Activated naive CD8-positive, alpha-beta T cell (primary cell): ENCODE results near the gene SSTR1.

Experiments used
- H3K27ac Mint-ChIP-seq: one replicate; pipeline ENCODE4 v1.8.0; 2021; ENCODE audit warnings: mixed read lengths
- H3K27me3 Mint-ChIP-seq: one replicate; pipeline ENCODE4 v1.8.0; 2021; ENCODE audit warnings: mixed read lengths
- H3K36me3 Mint-ChIP-seq: one replicate; pipeline ENCODE4 v1.8.0; 2021; ENCODE audit warnings: mixed read lengths
- H3K4me1 Mint-ChIP-seq: one replicate; pipeline ENCODE4 v1.8.0; 2021; ENCODE audit warnings: low read depth, mixed read lengths
- H3K4me3 Mint-ChIP-seq: one replicate; pipeline ENCODE4 v1.8.0; 2021; ENCODE audit warnings: mild to moderate bottlenecking, mixed read lengths
- H3K9me3 Mint-ChIP-seq: one replicate; pipeline ENCODE4 v1.8.0; 2021; ENCODE audit warnings: low read depth, mixed read lengths

The SSTR1 gene

DNA sequence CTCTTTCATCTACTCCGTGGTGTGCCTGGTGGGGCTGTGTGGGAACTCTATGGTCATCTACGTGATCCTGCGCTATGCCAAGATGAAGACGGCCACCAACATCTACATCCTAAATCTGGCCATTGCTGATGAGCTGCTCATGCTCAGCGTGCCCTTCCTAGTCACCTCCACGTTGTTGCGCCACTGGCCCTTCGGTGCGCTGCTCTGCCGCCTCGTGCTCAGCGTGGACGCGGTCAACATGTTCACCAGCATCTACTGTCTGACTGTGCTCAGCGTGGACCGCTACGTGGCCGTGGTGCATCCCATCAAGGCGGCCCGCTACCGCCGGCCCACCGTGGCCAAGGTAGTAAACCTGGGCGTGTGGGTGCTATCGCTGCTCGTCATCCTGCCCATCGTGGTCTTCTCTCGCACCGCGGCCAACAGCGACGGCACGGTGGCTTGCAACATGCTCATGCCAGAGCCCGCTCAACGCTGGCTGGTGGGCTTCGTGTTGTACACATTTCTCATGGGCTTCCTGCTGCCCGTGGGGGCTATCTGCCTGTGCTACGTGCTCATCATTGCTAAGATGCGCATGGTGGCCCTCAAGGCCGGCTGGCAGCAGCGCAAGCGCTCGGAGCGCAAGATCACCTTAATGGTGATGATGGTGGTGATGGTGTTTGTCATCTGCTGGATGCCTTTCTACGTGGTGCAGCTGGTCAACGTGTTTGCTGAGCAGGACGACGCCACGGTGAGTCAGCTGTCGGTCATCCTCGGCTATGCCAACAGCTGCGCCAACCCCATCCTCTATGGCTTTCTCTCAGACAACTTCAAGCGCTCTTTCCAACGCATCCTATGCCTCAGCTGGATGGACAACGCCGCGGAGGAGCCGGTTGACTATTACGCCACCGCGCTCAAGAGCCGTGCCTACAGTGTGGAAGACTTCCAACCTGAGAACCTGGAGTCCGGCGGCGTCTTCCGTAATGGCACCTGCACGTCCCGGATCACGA lies 2.2 kb downstream of the SSTR1 start:
- no peak overlapping the region for H3K27ac Mint-ChIP-seq

DNA sequence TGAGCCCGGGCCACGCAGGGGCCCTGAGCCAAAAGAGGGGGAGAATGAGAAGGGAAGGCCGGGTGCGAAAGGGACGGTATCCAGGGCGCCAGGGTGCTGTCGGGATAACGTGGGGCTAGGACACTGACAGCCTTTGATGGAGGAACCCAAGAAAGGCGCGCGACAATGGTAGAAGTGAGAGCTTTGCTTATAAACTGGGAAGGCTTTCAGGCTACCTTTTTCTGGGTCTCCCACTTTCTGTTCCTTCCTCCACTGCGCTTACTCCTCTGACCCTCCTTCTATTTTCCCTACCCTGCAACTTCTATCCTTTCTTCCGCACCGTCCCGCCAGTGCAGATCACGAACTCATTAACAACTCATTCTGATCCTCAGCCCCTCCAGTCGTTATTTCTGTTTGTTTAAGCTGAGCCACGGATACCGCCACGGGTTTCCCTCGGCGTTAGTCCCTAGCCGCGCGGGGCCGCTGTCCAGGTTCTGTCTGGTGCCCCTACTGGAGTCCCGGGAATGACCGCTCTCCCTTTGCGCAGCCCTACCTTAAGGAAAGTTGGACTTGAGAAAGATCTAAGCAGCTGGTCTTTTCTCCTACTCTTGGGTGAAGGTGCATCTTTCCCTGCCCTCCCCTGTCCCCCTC lies 3.0 kb downstream of the SSTR1 start:
- Mint-ChIP-seq H3K4me1 (peaks cover 28% of the 10 kb centered on the region), H3K9me3 (no peaks in the 10 kb centered on the region), H3K27me3 (peaks cover 40% of the 10 kb centered on the region), H3K36me3 (peaks cover 5% of the 10 kb centered on the region), H3K27ac (no peak overlapping the region), H3K4me3 (peak overlapping the region; percentile 45)

More for the DNA sequence above, 2.2 kb downstream of the SSTR1 start:
- Mint-ChIP-seq H3K36me3 (peaks cover 5% of the 10 kb centered on the region), H3K4me3 (peak overlapping the region; percentile 72), H3K9me3 (no peaks in the 10 kb centered on the region), H3K27me3 (peaks cover 40% of the 10 kb centered on the region), H3K4me1 (peaks cover 28% of the 10 kb centered on the region)

DNA sequence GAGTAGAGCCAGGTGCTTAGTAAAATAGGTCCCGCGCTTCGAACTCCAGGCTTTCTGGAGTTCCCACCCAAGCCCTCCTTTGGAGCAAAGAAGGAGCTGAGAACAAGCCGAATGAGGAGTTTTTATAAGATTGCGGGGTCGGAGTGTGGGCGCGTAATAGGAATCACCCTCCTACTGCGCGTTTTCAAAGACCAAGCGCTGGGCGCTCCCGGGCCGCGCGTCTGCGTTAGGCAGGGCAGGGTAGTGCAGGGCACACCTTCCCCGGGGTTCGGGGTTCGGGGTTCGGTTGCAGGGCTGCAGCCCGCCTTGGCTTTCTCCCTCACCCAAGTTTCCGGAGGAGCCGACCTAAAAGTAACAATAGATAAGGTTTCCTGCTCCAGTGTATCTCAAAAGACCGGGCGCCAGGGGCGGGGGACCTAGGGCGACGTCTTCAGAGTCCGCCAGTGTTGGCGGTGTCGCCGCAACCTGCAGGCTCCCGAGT lies 3.6 kb downstream of the SSTR1 start:
- Mint-ChIP-seq H3K4me3 (no peak overlapping the region), H3K27ac (no peak overlapping the region), H3K36me3 (peaks cover 2% of the 10 kb centered on the region), H3K27me3 (peaks cover 37% of the 10 kb centered on the region), H3K9me3 (no peaks in the 10 kb centered on the region), H3K4me1 (peaks cover 28% of the 10 kb centered on the region)

DNA sequence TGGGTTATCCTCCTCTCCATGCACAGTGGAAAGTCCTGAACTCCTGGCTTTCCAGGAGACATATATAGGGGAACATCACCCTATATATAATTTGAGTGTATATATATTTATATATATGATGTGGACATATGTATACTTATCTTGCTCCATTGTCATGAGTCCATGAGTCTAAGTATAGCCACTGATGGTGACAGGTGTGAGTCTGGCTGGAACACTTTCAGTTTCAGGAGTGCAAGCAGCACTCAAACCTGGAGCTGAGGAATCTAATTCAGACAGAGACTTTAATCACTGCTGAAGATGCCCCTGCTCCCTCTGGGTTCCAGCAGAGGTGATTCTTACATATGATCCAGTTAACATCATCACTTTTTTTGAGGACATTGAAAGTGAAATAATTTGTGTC lies 4.4 kb downstream of the SSTR1 start:
- Mint-ChIP-seq H3K9me3 (no peaks in the 10 kb centered on the region), H3K4me1 (peaks cover 28% of the 10 kb centered on the region), H3K36me3 (no peaks in the 10 kb centered on the region), H3K27me3 (peaks cover 33% of the 10 kb centered on the region), H3K27ac (no peak overlapping the region), H3K4me3 (no peak overlapping the region)

DNA sequence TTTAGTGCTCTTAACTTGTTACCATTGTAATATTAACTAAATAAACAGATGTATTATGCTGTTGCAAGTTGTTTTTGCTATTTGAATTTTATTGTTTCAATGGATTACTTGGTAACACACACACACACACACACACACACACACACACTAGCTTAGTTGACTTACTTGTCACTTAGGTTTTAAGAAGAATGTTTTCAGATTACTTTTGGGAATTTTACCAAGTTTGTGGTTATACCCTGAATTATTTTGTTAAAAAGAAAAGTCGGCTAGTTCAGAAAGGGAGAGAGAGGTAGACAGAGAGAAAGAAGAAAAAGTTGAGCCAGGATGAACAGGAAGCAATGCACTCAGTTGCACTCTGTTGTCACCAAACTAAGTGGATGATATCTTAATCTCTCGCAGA lies 5.3 kb downstream of the SSTR1 start:
- no peaks in the 10 kb centered on the region for H3K9me3 Mint-ChIP-seq
- peaks cover 26% of the 10 kb centered on the region for H3K4me1 Mint-ChIP-seq
- H3K36me3 Mint-ChIP-seq = no peaks in the 10 kb centered on the region
- no peak overlapping the region for H3K27ac Mint-ChIP-seq
- peaks cover 31% of the 10 kb centered on the region for H3K27me3 Mint-ChIP-seq
- H3K4me3 Mint-ChIP-seq = no peak overlapping the region

DNA sequence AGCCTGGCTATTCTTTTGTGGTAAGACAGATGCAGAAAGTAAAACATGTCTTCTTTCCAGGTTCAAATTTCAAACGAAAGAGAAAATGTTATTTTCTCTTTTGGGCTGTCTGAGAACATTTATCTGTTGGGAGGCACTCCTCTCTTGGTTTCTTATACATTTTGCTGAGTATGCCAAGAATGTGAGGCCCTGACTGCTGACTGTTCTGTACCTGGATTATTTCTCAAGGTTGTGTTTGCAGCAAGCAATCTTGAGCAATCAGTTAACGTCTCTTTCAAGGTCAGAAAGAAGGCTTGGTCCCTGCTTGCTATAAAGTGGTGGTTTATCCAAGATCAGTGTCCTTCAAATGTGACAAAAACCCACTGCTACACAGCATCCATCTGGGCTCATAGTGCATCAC lies 9.8 kb downstream of the SSTR1 start:
- Mint-ChIP-seq H3K9me3 (no peaks in the 10 kb centered on the region), H3K27ac (no peak overlapping the region), H3K36me3 (no peaks in the 10 kb centered on the region), H3K4me1 (no peaks in the 10 kb centered on the region), H3K27me3 (peaks cover 10% of the 10 kb centered on the region), H3K4me3 (no peak overlapping the region)

DNA sequence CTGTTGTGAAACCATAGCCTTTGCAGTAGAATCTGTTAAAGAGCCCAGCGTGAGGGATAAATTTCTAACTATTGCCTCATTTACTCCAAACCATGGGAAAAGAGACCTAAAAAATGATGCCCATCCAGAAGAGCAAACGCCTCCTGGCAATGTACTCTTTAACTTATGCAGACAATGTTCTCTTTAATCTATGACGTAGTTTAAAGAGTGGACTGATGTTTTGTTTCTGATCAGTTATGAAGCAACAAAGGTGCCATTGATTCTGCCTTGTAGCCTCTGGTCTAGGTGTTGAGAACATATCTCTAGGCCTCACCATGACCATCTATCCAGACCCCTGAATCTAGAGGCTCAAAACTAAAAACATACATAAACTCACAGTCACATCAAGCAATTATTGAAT lies 13.4 kb downstream of the SSTR1 start:
- H3K4me1 Mint-ChIP-seq = no peaks in the 10 kb centered on the region
- H3K27ac Mint-ChIP-seq = no peak overlapping the region
- H3K36me3 Mint-ChIP-seq = peaks cover 2% of the 10 kb centered on the region
- no peaks in the 10 kb centered on the region for H3K9me3 Mint-ChIP-seq
- no peak overlapping the region for H3K4me3 Mint-ChIP-seq
- H3K27me3 Mint-ChIP-seq = peaks cover 5% of the 10 kb centered on the region

DNA sequence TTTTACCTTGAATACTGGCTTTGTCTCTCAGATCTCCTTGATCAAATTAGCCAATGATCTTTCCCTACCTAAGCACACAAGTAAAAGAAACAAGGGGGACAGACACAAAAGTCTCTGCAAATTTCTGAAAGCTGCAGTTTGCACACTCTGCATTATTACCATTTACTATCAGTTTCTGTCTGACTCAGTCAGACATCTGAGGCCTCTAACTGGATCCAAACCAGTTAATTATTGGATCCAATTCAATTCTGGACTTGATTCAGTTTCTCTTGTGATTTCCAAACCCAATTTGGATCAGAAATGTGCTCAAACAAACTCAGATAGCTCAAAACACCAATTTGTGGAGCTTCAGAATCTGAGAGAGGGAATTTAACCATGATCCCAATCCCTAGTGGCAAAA lies 16.6 kb downstream of the SSTR1 start:
- H3K9me3 Mint-ChIP-seq = no peaks in the 10 kb centered on the region
- H3K27ac Mint-ChIP-seq = no peak overlapping the region
- peaks cover 1% of the 10 kb centered on the region for H3K27me3 Mint-ChIP-seq
- H3K4me3 Mint-ChIP-seq = no peak overlapping the region
- H3K4me1 Mint-ChIP-seq = no peaks in the 10 kb centered on the region
- H3K36me3 Mint-ChIP-seq = peaks cover 2% of the 10 kb centered on the region

DNA sequence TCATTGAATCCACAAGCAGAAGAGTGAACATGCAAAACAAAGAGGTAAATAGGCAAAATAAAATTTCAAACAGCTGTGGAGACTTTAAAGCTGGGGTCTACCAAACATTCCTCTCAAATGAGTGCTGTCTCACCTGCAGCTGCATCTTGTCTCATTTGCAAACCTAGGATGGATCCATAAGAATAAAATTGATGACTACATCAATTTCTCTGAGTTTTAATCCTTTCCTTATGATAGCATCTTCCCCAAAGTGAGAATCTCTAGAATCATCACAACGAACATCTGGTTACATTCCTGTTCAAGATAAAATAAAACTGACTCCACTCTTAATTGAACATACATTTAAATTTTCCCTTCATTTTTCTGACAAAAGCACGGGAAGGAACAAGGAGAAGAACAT lies 18.2 kb downstream of the SSTR1 start:
- Mint-ChIP-seq H3K4me1 (no peaks in the 10 kb centered on the region), H3K27me3 (peaks cover 1% of the 10 kb centered on the region), H3K9me3 (no peaks in the 10 kb centered on the region), H3K36me3 (peaks cover 4% of the 10 kb centered on the region), H3K4me3 (no peak overlapping the region), H3K27ac (no peak overlapping the region)

DNA sequence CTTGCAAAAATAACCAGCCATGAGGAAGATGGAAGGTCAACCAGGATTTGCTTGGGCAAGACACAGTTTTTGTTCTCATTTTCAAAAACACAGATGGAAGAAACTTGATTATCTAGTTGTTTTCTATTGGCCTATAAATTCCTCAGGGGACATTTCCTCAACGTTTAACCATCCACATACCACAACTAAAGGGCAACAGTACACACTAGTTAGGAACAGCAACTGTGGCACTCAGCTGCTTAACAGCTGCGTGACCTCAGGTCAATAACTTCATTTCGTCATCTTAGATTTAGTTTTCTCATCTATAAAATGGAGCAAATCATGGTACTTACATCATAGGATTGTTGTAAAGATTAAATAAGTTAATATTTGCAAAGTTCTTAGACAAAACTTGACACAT lies 18.7 kb downstream of the SSTR1 start:
- Mint-ChIP-seq H3K9me3 (no peaks in the 10 kb centered on the region), H3K4me3 (no peak overlapping the region), H3K27me3 (peaks cover 2% of the 10 kb centered on the region), H3K27ac (no peak overlapping the region), H3K4me1 (no peaks in the 10 kb centered on the region), H3K36me3 (peaks cover 4% of the 10 kb centered on the region)

DNA sequence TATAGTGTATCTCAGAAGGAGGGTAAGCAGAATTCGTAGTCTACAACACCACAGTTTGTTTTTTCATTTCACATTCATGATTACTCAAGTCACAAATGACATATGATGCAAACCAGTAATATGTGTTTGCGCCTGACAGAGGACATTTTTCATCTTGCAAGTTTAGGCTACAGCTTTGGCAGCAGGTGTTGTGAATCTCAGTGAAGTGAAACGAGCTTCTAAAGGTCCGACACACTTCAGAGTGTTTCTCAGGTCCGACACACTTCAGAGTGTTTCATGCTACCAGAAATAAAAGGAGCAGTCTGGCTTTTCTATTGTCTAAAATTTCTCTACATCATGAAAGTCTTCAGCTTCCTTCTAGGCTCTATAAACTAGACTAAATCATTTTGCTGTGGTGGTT lies 25.5 kb downstream of the SSTR1 start:
- H3K36me3 Mint-ChIP-seq = peaks cover 2% of the 10 kb centered on the region
- H3K9me3 Mint-ChIP-seq = no peaks in the 10 kb centered on the region

DNA sequence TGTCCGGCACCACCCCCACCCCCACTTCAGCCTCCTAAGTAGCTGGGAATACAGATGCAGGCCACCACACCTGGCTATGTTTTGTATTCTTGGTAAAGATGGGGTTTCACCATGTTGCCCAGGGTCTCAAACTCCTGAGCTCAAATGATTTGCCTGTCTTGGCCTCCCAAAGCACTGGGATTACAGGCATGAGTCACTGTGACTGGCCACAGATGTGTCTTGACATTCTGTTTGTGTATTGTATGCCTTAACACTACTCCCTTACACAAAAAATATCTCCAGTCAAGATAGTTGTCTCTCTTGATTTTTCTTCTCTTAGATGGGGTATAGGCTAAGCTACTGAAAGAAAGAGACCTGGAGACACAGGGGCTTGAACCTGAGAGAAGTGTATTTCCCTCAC lies 30.6 kb downstream of the SSTR1 start:
- Mint-ChIP-seq H3K4me3 (no peak overlapping the region), H3K27me3 (peaks cover 4% of the 10 kb centered on the region), H3K9me3 (no peaks in the 10 kb centered on the region), H3K4me1 (no peaks in the 10 kb centered on the region), H3K27ac (no peak overlapping the region), H3K36me3 (no peaks in the 10 kb centered on the region)

More for the DNA sequence above, 25.5 kb downstream of the SSTR1 start:
- no peak overlapping the region for H3K4me3 Mint-ChIP-seq
- H3K4me1 Mint-ChIP-seq = no peaks in the 10 kb centered on the region
- peaks cover 1% of the 10 kb centered on the region for H3K27me3 Mint-ChIP-seq
- H3K27ac Mint-ChIP-seq = no peak overlapping the region

DNA sequence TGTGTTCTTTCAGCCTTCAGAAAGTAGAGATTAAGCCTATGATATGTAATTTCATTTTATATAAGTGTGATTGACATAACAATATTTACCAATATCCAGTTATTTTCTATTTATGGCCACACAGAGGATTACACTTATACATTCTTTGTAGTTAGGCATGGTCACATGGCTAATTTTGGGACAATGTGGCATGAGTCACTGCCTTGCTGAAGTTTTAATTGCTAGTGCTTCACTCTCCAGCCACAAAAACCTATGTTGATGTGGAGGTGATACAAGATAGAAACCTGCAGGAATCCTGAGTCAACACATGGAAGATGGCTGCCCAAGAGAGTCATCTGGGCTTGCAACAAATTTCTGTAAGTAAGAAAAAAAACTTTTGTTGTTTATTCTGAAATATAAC lies 31.2 kb downstream of the SSTR1 start:
- Mint-ChIP-seq H3K9me3 (no peaks in the 10 kb centered on the region), H3K27ac (no peak overlapping the region), H3K36me3 (no peaks in the 10 kb centered on the region), H3K4me3 (no peak overlapping the region), H3K4me1 (no peaks in the 10 kb centered on the region), H3K27me3 (peaks cover 4% of the 10 kb centered on the region)

DNA sequence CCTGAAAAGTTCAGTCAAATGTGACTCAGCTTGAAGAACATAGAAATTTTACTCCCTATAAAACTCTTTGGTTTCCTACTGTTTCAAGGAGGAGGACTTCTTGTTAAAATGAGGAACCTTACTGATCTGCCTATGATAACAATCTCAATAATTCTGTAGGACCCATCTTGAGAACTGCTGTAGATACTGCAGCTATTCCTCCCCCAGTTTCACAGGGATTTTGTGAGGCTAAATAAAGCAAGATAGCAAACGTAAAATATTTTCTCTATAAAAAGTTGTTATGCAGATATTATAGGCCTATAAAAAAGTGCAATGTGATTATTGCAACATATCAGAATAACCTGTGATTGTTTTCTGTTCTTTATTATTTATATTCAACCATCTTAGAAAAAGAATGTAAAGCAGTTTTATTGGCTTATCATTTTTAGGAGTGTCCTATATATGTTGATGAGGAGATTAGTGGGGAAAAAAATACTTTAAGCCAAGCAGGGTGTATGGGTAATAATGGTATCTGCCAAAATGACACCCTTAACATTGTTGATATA lies 36.1 kb downstream of the SSTR1 start:
- Mint-ChIP-seq H3K9me3 (no peaks in the 10 kb centered on the region), H3K36me3 (no peaks in the 10 kb centered on the region), H3K27me3 (peaks cover 7% of the 10 kb centered on the region), H3K4me3 (no peak overlapping the region), H3K4me1 (no peaks in the 10 kb centered on the region), H3K27ac (no peak overlapping the region)

DNA sequence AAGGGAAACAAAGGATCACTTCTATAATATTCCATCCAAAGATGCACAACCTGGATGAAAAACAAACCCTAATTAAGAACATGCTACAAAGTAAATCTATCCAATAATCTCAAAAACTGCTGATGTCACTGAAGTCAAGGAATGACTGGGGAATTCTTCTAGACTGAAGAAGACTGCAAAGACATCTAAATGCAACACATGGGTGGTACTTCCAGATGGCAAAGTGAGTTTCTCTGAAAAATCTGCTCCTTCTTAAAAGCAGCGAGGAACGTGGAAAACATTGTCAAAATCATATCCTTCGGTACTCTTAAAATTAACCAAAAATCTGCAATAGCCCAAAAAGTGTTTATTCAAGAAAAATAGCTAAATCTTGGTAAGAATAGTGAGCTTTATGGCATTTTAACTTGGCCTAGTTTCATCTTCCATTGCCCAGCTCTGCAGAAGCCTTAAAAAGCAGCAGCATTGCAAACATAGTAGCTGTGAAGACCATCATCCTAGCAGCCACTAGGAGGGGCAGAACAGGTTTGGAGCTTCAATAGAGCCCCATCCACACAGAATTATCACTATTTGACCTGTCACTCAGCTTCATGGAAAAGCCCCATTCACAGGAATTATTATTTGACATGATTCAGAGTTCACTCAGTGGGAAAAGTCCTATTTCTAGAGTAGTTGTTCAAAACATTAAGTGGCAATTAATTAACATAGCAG lies 40.8 kb downstream of the SSTR1 start:
- no peaks in the 10 kb centered on the region for H3K4me1 Mint-ChIP-seq

More for the DNA sequence above, 40.8 kb downstream of the SSTR1 start:
- no peaks in the 10 kb centered on the region for H3K36me3 Mint-ChIP-seq
- H3K27ac Mint-ChIP-seq = no peak overlapping the region
- no peaks in the 10 kb centered on the region for H3K9me3 Mint-ChIP-seq
- H3K27me3 Mint-ChIP-seq = peaks cover 7% of the 10 kb centered on the region
- H3K4me3 Mint-ChIP-seq = no peak overlapping the region
